GM18511 (cell line): ENCODE measurements around the gene ARMC6.

Experiments
- ATAC-seq: cut with Tn5 transposase; IDR thresholded peaks from one replicate; pipeline ENCODE4 v1.9.1; 2021; ENCODE audit warnings: mild to moderate bottlenecking, moderate library complexity; ENCODE audit not compliant: unreplicated experiment

ARMC6 gene

DNA sequence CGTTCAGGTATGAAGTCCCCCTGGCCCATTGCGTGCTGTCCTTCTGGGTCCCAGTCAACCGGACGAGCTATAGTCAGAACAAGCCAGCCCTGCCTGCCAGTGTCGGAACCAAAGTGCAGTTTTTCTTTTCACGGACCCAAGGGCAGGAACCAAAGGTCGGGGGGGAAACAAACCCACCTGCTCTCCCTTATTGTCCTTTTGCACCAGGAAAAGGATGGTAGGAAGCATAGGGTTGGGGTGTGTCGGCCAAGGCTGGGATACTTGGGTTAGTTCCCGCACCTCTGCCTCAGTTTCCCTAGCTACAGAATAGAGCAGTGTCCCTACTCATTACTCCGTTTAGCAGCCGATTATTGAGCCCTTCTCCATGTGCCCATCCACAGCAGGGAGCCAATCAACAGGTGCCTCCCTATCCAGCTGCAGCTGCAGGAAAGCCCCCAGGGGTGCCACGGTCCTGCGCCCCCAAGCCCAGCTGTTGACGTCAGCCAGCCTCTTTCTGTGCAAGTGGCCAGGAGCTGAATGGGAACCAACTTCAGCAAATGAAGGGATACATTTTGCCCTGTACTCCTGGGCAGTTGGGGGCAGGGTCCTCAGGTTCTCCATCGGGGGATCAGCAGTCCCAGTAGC, 21.0 kb downstream of the ARMC6 start:
- ATAC-seq = no peak

DNA sequence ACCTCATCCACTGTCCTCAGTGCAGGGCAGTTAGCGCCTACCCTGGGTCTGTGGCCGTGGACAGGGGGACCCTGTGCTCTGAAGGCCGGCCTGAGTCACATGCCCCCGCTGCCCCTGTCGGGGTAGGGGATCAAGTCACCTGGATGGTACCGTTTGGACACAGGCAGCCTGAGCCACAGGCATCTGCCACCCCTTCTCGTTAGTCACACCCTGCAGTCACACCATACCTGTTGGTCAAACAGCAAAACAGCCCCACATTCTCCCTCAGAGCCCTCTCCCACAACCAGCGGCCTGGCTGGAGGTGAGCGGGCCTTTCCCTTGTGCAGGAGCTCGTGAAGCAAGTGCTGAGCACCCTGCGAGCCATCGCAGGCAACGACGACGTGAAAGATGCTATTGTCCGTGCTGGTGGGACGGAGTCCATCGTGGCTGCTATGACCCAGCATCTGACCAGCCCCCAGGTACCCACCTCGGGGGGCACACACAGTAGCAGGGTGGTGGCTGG, 21.6 kb downstream of the ARMC6 start:
- ATAC-seq = no peak

DNA sequence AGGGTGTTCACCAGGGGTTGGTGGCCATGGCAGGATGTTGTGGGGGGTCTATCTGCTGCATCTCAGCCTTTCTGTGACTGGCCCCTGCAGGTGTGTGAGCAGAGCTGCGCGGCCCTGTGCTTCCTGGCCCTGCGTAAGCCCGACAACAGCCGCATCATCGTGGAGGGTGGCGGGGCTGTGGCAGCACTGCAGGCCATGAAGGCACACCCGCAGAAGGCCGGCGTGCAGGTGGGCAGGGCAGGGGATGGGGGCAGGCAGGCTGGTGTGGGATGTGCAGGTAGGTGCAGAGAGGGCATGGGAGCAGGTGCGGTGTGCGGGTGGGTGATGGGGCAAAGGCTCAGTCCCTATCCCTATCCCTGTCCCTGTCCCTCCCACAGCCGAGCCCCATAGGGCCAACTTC, 22.3 kb downstream of the ARMC6 start:
- no peak for ATAC-seq

DNA sequence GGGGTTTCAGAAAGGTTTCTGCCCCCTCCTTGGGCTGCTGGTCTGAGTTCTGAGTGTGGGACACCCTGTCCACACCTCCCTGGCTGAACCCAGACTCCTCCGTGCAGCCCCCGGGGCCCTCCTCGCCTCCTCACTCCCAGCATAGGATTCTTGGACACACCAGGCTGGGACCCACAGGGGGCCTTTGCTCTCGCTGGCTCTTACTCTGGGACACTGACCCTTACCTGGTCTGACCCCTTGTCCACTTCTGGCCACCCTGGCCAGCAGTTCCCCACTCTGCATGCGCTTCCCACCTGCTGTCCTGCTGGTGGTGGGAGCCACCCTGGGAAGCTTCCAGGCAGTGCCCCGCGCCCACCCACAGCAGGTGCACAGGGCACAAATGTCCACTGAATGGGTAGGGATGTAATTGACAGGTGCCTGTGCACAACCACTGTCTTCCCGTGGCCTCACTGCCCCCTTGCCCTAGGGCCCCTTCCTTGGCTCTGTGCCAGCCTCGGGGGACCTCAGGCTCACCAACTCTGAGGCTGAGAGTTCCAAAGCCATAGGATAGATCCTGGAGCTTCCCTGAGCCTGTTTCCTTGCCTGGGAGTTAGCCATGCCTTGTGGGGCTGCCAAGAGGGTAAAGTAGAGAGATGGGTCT, 23.4 kb downstream of the ARMC6 start:
- no peak for ATAC-seq

DNA sequence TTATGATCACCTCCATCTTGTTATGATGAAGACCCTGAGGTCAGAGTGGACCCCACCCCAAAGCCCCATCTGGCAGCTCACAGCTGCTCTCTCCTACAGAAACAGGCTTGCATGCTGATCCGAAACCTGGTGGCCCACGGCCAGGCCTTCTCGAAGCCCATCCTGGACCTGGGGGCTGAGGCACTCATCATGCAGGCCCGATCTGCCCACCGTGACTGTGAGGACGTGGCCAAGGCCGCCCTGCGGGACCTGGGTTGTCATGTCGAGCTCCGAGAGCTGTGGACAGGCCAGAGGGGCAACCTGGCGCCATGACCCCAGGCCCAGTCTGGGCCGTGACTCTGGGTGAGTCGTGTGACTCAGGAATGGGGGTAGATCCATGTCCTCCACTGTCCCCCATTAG, 23.9 kb downstream of the ARMC6 start:
- ATAC-seq = no peak

DNA sequence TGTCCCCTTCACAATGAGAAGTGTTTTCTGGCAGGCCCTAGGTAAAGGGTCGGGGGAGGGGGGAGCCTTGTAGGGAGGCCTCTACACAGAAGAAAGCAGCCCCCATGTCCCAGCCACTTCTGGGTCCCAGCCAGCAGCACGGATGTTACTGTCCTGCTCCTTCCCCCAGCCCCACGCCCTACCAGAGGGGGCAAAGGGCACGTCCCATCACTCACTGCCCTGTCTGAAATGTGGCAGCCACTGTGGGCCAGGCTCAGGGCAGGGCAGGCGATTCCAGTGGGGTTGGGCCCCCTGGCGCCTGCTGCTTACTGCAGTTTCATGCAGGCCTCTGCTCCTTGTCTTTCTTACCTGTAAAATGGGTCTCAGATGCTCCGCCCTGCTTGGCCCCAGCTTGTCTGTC, 24.3 kb downstream of the ARMC6 start:
- no peak for ATAC-seq

DNA sequence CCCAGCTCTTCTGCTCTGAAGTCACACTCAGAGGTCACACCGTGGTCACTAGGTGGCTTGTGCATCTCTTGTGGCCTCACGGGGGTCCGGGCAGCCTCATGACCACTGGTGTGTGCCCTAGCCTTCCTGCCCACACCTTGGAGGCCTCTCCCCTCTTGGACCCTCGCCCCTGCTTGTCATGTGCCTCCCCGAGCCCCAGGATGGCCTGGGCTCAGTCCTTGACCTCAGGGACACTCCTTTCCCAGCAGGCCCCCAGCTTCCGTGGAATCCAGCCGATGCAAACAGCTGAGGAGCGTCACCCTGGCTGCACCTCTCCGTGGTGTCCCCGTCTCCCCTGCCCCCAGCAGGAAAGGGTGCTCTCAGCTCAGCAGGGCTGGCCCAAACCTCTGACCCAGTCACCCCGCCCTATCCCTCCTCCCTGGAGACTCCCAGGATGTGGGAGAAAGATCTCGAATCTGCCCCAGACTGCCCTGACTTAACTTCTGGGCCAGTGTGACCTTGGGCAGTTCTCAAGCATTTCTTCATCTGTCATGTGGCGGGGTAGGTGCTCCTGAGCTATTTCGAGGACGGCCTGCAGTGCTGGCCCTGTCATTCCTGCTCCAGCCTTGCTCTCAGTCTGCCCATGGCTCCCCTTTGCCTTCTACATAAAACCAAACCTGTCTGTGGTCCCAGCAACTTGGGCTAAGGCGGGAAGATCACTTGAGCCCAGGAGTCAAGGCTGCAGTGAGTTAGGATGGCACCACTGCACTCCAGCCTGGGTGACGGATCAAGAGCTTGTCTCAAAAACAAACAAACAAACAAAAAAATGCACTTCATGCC, 25.8 kb downstream of the ARMC6 start:
- no peak for ATAC-seq

DNA sequence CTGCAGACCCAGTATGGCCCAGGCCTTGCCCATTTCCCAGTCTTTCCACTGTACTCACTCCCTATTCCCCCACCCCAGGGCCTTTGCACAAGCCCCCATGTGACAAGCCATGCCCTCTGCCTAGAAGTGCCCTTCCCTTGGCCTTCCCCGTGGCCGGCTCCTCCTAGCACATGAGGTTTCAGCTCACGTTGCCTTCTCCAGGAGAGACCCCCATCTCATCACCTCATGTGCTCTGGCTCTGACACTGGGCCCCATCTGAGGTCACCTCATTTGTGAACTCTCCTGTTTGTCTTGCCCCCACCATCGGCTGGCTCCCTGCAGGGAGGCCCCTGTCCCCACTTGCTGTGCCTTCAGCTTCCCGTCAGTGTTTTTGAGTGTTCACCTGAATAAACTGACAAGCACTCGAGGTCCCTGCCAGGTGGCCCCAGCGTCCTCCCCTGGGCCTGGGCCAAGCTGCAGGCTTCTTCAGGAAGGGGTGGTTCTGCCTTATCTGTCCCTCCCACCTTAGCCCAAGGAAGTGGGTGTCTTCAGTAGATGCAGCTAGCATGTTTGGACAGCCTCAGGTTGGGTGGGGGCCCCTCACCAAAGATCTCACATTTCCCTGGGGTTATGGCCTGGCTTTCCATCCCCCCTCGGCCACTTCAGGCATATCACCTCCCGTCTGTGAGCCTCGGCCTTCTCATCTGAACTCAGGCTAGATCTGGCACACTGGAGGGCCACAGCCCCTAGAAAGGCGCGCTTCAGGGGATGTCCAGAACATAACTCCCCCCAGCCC, 26.6 kb downstream of the ARMC6 start:
- ATAC-seq = no peak

DNA sequence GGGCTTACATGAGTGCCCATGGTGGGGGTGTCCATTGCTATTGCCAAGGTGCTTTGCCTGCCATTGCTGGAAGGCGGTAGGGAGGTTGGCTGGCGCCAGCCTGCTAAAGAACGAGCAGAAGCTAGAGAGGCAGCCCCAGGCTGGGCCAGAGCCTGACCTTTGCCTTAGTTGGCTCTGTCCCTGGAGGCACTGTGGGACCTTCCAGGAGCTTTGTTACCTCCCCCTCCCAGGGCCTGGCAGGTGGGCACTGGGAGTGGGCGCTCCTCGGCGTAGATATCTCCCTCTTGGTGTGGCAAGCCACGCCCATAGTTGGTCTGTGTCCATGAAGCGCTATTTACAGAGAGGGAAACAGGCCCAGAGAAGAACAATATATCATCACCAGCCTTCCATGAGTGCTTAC, 28.1 kb downstream of the ARMC6 start:
- no peak for ATAC-seq

DNA sequence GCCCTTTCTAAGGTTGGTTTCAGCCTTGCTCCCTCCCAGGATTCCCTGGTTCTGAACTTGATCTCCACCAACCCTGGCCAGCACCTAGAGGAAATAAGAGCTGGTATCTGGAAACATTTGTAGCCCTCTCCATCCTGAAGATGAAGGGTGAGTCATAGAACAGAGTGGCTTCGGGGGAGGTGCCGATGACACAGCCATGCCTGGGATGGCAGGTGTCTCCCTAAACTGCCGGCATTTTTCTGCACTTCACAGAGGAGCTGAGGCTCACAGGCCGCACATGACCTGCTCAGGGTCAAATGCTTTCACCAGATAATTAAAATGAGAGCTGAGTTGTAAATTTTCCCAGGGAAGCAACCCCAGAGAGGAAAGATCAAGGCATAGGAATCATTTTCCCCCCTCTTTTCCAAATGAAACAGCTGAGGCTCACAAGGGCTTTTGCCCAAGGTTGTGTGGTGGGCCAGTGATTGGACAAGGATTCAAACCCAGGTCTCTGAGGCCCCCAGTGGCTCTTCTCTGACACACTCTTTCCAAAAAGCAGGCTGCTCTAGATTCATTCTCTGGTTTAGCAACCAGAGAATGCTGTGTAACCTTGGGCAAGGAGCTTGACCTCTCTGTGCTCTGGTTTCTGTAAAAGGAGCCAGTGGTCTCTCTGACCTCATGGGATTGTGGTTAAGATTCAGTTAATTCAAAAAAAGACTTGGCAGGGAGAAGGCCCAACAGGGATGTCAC, 29.2 kb downstream of the ARMC6 start:
- ATAC-seq = no peak

DNA sequence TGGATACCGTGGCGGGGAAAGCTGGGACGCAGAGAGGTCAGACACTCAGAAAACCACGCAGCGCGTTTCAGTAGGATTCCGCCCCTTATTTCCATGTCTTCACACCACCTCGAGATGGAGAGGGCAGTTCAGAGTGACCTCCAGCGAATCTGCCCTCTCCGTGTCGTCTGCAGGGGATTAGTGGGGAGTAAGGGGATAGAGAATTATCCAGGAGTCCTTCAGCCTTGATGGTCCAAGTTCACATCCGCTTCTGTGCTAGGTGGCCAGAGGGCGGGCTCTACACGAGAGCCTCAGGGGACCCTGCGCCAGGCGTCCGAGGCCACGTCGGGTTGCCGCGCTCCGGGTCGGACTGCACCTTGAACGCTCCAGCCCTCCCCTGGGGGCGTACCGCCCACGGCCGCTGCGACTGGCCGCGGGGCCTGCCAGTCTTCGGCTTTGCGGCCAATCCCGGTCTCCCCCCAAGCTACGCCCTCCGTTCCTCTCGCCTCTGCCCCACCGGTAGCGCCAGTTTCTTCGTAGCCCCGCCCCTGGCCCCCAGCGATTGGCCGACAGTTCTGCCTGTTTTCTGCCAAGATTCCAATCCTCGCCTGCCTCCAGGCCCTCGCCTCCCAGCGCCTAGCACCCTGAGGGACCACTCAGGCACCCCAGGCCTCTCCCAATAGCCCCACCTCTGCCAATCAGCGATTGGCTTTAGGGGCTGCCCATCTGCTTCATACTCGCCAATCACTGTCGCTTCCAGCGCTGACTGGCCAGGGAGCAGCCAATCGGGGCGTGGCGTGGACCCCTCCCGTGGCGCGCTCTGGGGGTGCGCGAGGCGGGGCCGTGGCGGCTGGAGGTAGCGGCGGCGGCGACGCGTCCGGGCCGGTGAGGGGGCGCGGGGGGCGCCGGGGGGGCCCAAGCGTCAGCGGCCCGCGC, 30.0 kb downstream of the ARMC6 start, which contains the start of gene SLC25A42:
SLC25A42 (plus strand) TSS at position 812 of the 915 bp plus-strand sequence. CDS start 32,131 bp downstream, outside the sequence.
- peak; percentile 96 for ATAC-seq

DNA sequence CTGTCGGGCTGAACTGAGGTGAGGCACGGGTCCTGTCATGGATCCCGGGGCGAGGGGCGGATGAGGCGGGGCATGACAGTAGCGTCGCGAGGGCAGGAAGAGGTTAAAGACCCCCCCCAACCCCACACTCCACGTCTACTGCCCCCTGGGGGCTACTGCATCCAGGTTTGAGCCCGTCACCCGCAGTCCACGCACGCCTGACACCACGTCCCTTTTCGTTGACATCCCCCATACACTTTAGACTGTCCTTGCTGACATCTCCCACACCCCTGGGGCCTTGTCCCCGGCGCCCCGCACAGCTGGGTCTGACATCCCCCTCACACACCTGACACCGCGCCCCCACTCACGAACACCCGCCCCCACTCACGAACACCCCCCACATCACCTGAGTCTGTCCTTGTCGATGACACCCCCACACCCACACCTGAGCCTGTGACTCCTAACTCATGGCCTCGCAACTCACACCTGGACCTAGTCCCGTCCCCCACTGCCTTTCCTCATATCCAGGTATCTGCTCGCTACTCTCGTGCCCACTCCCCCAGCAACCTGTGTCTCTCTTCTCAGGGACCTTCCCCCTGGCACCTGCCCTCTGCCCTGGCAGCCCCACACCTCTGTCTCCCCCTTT, 30.8 kb downstream of the ARMC6 start:
- ATAC-seq = no peak

DNA sequence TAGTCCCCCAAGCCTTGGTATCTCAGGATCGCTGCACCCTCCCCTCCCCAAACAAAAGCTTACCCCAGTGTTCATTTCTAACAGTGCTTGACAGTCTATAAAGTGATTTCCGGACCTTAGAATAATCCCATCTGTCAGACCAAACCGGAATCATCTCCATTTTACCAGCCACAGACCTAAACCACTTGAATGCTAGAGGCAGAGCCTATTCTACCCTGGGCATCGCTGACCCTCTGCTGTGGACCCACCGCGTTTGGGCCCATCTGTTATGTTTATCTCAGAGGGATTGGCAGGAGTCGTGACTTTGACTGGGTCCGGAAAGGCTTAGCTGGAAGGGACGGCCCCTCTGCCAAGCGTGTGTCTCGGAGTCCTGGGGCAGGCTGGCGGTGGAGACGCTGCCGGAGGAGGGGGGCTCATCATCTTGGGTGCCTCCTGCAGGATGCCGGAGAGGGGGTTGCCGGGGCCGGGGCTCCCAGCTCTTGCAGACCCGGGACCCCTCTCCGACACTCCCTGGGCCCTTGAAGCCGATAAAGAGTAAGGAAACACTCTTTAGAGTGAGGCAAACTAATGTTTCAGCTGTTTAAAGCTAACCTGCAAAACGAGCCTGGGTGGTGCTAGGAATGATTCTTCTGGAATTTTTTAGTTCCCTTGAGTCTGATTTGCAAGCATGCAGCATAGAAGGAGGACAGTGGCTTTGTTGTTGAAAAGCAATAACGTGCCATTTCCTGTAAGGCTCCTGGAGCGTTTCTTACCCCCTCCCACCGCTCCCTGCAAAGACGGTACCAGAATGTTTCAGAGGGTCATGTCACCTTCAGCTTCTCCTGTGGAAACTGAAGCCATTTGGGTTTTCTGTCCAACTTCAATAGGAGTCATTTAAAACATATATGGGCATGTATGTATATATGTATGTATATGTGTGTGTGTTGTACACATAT, 31.7 kb downstream of the ARMC6 start:
- ATAC-seq = no peak

DNA sequence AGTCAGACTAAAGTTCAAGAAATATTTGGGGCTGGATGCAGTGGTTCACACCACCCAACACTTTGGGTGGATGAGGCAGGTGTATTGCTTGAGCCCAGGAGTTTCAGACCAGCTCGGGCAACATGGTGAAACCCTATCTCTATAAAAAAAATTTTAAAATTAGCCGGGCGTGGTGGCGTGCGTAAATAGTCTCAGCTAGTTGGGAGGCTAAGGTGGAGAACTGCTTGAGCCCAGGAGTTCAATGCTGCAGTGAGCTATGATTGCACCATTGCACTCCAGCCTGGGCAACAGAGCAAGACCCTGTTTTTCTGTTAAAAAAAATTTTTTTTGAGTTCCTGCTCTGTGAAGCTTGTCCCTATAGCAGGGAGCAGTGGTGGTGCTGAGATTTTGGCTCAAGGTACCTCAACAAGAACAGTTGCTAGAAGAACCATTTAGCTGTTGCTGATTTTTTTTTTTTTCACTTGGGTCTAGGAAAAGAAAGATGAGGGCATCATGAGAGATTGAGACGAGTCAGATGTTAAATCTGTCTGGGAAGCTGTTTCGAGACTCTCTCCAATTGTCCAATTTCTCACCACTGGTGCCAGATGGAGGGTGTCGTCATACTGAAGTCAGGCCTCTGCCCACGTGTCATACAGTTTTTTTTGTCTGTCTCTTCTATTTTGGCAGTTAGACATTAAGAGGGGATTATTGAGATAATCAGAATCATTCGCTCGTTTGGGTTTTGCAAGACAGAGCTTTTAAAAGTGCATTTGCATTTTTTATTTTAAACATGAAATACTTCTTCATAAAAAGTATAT, 34.1 kb downstream of the ARMC6 start:
- ATAC-seq = no peak

DNA sequence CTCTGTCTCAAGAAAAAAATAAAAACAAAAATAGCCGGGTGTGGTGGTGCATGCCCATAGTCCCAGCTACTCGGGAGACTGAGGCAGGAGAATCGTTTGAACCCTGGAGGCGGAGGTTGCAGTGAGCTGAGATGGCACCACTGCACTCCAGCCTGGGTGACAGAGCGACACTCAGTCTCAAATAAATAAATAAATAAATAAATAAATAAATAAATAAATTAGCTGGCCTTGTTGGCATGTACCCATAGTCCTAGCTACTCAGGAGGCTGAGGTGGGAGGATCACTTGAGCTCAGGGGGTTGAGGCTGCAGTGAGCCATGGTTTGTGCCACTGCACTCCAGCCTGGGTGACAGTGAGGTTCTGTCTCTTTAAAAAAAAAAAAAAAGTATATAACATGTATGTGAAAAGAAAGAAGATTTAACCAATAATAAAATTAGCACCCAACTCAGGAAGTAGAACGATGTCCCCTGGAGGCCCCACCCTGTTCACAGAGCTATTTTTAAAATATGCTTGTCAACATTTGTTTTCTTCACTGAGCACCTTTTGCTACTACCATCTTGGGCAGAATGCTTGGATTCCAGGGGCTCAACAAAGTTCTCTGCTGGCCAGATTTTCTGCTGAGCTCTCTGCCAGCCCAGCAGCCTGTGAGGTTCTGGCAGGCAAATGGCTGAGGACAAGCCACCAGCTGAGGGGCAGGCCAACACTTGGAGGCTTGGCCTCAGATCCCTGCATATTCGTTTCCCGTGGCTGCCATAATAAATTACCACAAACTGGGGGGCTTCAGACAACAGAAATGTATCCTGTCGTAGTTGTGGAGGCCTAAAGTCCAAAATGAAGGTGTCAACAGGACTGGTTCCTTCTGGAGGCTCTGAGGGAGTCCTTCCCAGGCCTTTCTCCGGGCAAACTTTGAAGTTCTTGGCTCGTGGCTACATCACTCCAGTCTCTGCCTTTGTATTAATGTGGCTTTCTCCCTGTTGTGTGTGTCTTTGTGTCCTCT, 35.6 kb downstream of the ARMC6 start:
- no peak for ATAC-seq

DNA sequence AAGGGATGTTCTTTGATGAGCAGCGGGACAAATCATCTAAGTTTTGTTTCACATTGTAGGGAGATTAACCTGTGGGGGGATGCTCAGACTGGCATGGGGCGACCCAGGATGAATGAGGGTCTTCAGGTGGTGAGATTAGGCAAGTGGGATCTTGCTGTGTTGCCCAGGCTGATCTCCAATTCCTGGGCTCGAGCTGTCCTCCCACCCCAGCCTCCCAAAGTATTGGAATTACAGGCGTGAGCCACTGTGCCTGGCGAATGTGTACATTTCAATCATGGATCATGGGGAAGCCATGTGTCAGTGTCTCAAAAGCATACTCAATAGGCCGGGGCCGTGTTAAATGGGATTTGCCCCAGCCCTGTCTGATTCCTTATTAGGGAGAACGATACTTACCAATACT, 38.5 kb downstream of the ARMC6 start:
- ATAC-seq = no peak
